ENCODE measurements around the gene VWA2. TPM values are rescaled to one million over a fixed set of nuclear protein-coding genes. Genes with fewer than 3 reads are reported as not detected.

VWA2 gene
- polyA plus RNA-seq, 3 donors: not detected

GRCh38 chr10:114223066-114223465 lies 16.0 kb upstream of the VWA2 start:
- H3K9me3 Mint-ChIP-seq: peaks cover 0 to 5% (median 0%) of the 10 kb centered on the region in 7 donors
- no peaks in the 10 kb centered on the region for H4K20me1 ChIP-seq (ENCODE audit: insufficient read depth, low read length)
- no peak for TF ChIP-seq CTCF (IDR thresholded peaks at IDR 0.05)
- no peak for DNase-seq
- intact Hi-C loops (cut with micrococcal nuclease): no loop called here
- no peaks in the 10 kb centered on the region for H3K9me3 ChIP-seq (replicated peaks in 1 of 2; ENCODE audit: control insufficient read depth in 1 of 2, insufficient read depth in 1 of 2, low read length in 2 of 2)
- peaks cover 2 to 15% (median 3%) of the 10 kb centered on the region in 3 donors for H3K27me3 Mint-ChIP-seq (ENCODE audit: low read depth in 3 of 3)
- H3K4me3 Mint-ChIP-seq: no peak overlapping the region
- H3K36me3 Mint-ChIP-seq: no peaks in the 10 kb centered on the region
- H2AFZ ChIP-seq (ENCODE audit: insufficient read depth, low read depth, low read length, poor library complexity, severe bottlenecking): no peak overlapping the region
- no peak overlapping the region for H3K27ac ChIP-seq (ENCODE audit: low read depth in 1 of 2, low read length in 2 of 2)
- no peak overlapping the region for H3K9ac ChIP-seq (ENCODE audit: insufficient read depth, low read length, poor library complexity, severe bottlenecking)
- 100% methylated on average over 1 of the region's 4 CpGs for WGBS (ENCODE audit: insufficient coverage)
- no peak overlapping the region for H3K4me2 ChIP-seq (replicated peaks; ENCODE audit: extremely low read depth, low read length, poor library complexity, severe bottlenecking)
- peaks cover 2 to 3% of the 10 kb centered on the region in 2 donors for H3K27me3 ChIP-seq (ENCODE audit: control insufficient read depth in 2 of 2, insufficient read depth in 2 of 2, low read length in 2 of 2)
- no peaks in the 10 kb centered on the region for H3K4me1 Mint-ChIP-seq
- H3K36me3 ChIP-seq (replicated peaks in 1 of 2; ENCODE audit: control insufficient read depth in 1 of 2, insufficient read depth in 2 of 2, low read length in 2 of 2): no peaks in the 10 kb centered on the region
- no peaks in the 10 kb centered on the region for H3K79me2 ChIP-seq (ENCODE audit: insufficient read depth, low read length)
- H3K4me1 ChIP-seq (ENCODE audit: control insufficient read depth in 1 of 2, insufficient read depth in 2 of 2, low read length in 2 of 2): no peaks in the 10 kb centered on the region
- H3K4me3 ChIP-seq (replicated peaks in 1 of 3; ENCODE audit: low read depth in 2 of 3, low read length in 3 of 3): no peak overlapping the region
- no peak overlapping the region for H3K27ac Mint-ChIP-seq

GRCh38 chr10:114228156-114228555 lies 10.9 kb upstream of the VWA2 start:
- WGBS (ENCODE audit: insufficient coverage): 89% methylated on average over 2 of the region's 3 CpGs
- intact Hi-C loops (cut with micrococcal nuclease): no loop called here
- Mint-ChIP-seq H3K4me3 (no peak overlapping the region), H3K9me3 (peaks cover 0 to 5% (median 0%) of the 10 kb centered on the region in 7 donors), H3K27me3 (ENCODE audit: low read depth in 3 of 3) (peaks cover 4 to 12% (median 4%) of the 10 kb centered on the region in 3 donors), H3K27ac (no peak overlapping the region), H3K36me3 (no peaks in the 10 kb centered on the region), H3K4me1 (no peaks in the 10 kb centered on the region)
- TF ChIP-seq CTCF (IDR thresholded peaks at IDR 0.05): no peak
- Histone ChIP-seq H3K4me3 (replicated peaks in 1 of 3; ENCODE audit: low read depth in 2 of 3, low read length in 3 of 3) (no peak overlapping the region), H3K79me2 (ENCODE audit: insufficient read depth, low read length) (no peaks in the 10 kb centered on the region), H3K4me2 (replicated peaks; ENCODE audit: extremely low read depth, low read length, poor library complexity, severe bottlenecking) (no peak overlapping the region), H2AFZ (ENCODE audit: insufficient read depth, low read depth, low read length, poor library complexity, severe bottlenecking) (no peak overlapping the region), H3K9me3 (replicated peaks in 1 of 2; ENCODE audit: control insufficient read depth in 1 of 2, insufficient read depth in 1 of 2, low read length in 2 of 2) (no peaks in the 10 kb centered on the region), H3K36me3 (replicated peaks in 1 of 2; ENCODE audit: control insufficient read depth in 1 of 2, insufficient read depth in 2 of 2, low read length in 2 of 2) (no peaks in the 10 kb centered on the region), H3K9ac (ENCODE audit: insufficient read depth, low read length, poor library complexity, severe bottlenecking) (no peak overlapping the region), H4K20me1 (ENCODE audit: insufficient read depth, low read length) (no peaks in the 10 kb centered on the region), H3K4me1 (ENCODE audit: control insufficient read depth in 1 of 2, insufficient read depth in 2 of 2, low read length in 2 of 2) (no peaks in the 10 kb centered on the region), H3K27me3 (ENCODE audit: control insufficient read depth in 2 of 2, insufficient read depth in 2 of 2, low read length in 2 of 2) (peaks cover 2 to 6% of the 10 kb centered on the region in 2 donors), H3K27ac (ENCODE audit: low read depth in 1 of 2, low read length in 2 of 2) (no peak overlapping the region)
- DNase-seq: no peak

Measured in CD14-positive monocyte (primary cell).